Activated naive CD4-positive, alpha-beta T cell treated with anti-CD3 and anti-CD28 coated beads, Interleukin-2, amount 50 U/mL, for 72 hours (primary cell): ENCODE measurements around the gene OXTR. TPM values are rescaled to one million over a fixed set of nuclear protein-coding genes. Genes with fewer than 3 reads are reported as not detected.

Source experiments
- ATAC-seq, 2 donors: fragments of 150-1000 bp; cut with Tn5 transposase; 2 replicates each; pipeline ENCODE4 v1.10.0; 2021; ENCODE audit warnings: mild to moderate bottlenecking in 2 of 2, moderate library complexity in 2 of 2
- DNase-seq, 2 donors: peaks; one replicate each; pipeline ENCODE4 v3.0.0; 2021 to 2022; ENCODE audit warnings: low spot score in 2 of 2
- H3K27ac Mint-ChIP-seq, 2 donors: one replicate each; pipeline ENCODE4 v1.8.0; 2022; ENCODE audit warnings: mild to moderate bottlenecking in 2 of 2, mixed read lengths in 2 of 2
- H3K36me3 Mint-ChIP-seq, 2 donors: one replicate each; pipeline ENCODE4 v1.8.0; 2022; ENCODE audit warnings: mixed read lengths in 2 of 2
- H3K9me3 Mint-ChIP-seq, 2 donors: one replicate each; pipeline ENCODE4 v1.8.0; 2022; ENCODE audit warnings: mixed read lengths in 2 of 2
- total RNA-seq, 2 donors: library from RNA; stranded (reverse); gene quantifications; one replicate each; pipeline ENCODE4 v1.2.3, GENCODE V29; 2022

Gene OXTR
- total RNA-seq, 2 donors from 2014 or later = 0.89 to 3.6 TPM

GRCh38 chr3:8775602-8776001 lies 6.2 kb upstream of the OXTR start:
- Mint-ChIP-seq H3K27ac (no peak overlapping the region), H3K9me3 (no peaks in the 10 kb centered on the region), H3K36me3 (no peaks in the 10 kb centered on the region)
- ATAC-seq = no peak
- DNase-seq = no peak

- DNase-seq = no peak
- no peak overlapping the region for H3K27ac Mint-ChIP-seq
- no peak for ATAC-seq
- H3K36me3 Mint-ChIP-seq = no peaks in the 10 kb centered on the region
- no peaks in the 10 kb centered on the region for H3K9me3 Mint-ChIP-seq
These were observed 5.8 kb upstream of the OXTR start for GRCh38 chr3:8775181-8775580.

- no peak for ATAC-seq
- Mint-ChIP-seq H3K9me3 (no peaks in the 10 kb centered on the region), H3K36me3 (no peaks in the 10 kb centered on the region), H3K27ac (no peak overlapping the region)
- DNase-seq = no peak
These were observed 4.6 kb upstream of the OXTR start for GRCh38 chr3:8773941-8774542.

- H3K27ac Mint-ChIP-seq = no peak overlapping the region
- peak; percentile 9 to 37 for ATAC-seq
- H3K36me3 Mint-ChIP-seq = no peaks in the 10 kb centered on the region
- DNase-seq = peak in 1 of 2 donors; percentile 7
- no peaks in the 10 kb centered on the region for H3K9me3 Mint-ChIP-seq
These were observed 887 bp downstream of the OXTR start for GRCh38 chr3:8768364-8769087.

- DNase-seq = peak in 1 of 2 donors; percentile 41
- Mint-ChIP-seq H3K36me3 (no peaks in the 10 kb centered on the region), H3K9me3 (no peaks in the 10 kb centered on the region), H3K27ac (no peak overlapping the region)
- peak; percentile 21 to 65 for ATAC-seq
These were observed 1.6 kb downstream of the OXTR start for GRCh38 chr3:8767667-8768363.

GRCh38 chr3:8767256-8767666 lies 2.2 kb downstream of the OXTR start:
- DNase-seq (no peak), ATAC-seq (no peak)
- no peaks in the 10 kb centered on the region for H3K36me3 Mint-ChIP-seq
- H3K9me3 Mint-ChIP-seq = no peaks in the 10 kb centered on the region
- H3K27ac Mint-ChIP-seq = no peak overlapping the region

GRCh38 chr3:8766148-8766547 lies 3.3 kb downstream of the OXTR start:
- ATAC-seq (no peak), DNase-seq (no peak)
- H3K27ac Mint-ChIP-seq = no peak overlapping the region
- H3K36me3 Mint-ChIP-seq = no peaks in the 10 kb centered on the region
- H3K9me3 Mint-ChIP-seq = no peaks in the 10 kb centered on the region

- no peaks in the 10 kb centered on the region for H3K9me3 Mint-ChIP-seq
- no peak overlapping the region for H3K27ac Mint-ChIP-seq
- H3K36me3 Mint-ChIP-seq = no peaks in the 10 kb centered on the region
- no peak for DNase-seq
- no peak for ATAC-seq
These were observed 3.9 kb downstream of the OXTR start for GRCh38 chr3:8765528-8765927.

GRCh38 chr3:8764528-8764927 lies 4.9 kb downstream of the OXTR start:
- DNase-seq = no peak
- Mint-ChIP-seq H3K27ac (no peak overlapping the region), H3K36me3 (no peaks in the 10 kb centered on the region), H3K9me3 (no peaks in the 10 kb centered on the region)
- ATAC-seq = no peak

GRCh38 chr3:8762607-8763377 lies 6.6 kb downstream of the OXTR start:
- H3K36me3 Mint-ChIP-seq = no peaks in the 10 kb centered on the region
- peak overlapping the region in 1 of 2 donors; percentile 53 for H3K27ac Mint-ChIP-seq
- no peak for ATAC-seq
- H3K9me3 Mint-ChIP-seq = no peaks in the 10 kb centered on the region
- no peak for DNase-seq

- DNase-seq (no peak), ATAC-seq (no peak)
- H3K27ac Mint-ChIP-seq = no peak overlapping the region
- H3K9me3 Mint-ChIP-seq = no peaks in the 10 kb centered on the region
- H3K36me3 Mint-ChIP-seq = no peaks in the 10 kb centered on the region
These were observed 7.5 kb downstream of the OXTR start for GRCh38 chr3:8761866-8762265.

- Mint-ChIP-seq H3K9me3 (no peaks in the 10 kb centered on the region), H3K27ac (no peak overlapping the region), H3K36me3 (no peaks in the 10 kb centered on the region)
- ATAC-seq = no peak
- DNase-seq = no peak
These were observed 8.9 kb downstream of the OXTR start for GRCh38 chr3:8760506-8760905.

GRCh38 chr3:8760091-8760490 lies 9.3 kb downstream of the OXTR start:
- Mint-ChIP-seq H3K27ac (no peak overlapping the region), H3K9me3 (no peaks in the 10 kb centered on the region), H3K36me3 (no peaks in the 10 kb centered on the region)
- DNase-seq = no peak
- no peak for ATAC-seq

GRCh38 chr3:8759038-8759707 lies 10.2 kb downstream of the OXTR start:
- no peaks in the 10 kb centered on the region for H3K9me3 Mint-ChIP-seq
- no peaks in the 10 kb centered on the region for H3K36me3 Mint-ChIP-seq
- no peak for DNase-seq
- no peak overlapping the region for H3K27ac Mint-ChIP-seq
- ATAC-seq = no peak

- no peak overlapping the region for H3K27ac Mint-ChIP-seq
- ATAC-seq = no peak
- H3K36me3 Mint-ChIP-seq = no peaks in the 10 kb centered on the region
- H3K9me3 Mint-ChIP-seq = no peaks in the 10 kb centered on the region
- DNase-seq = no peak
These were observed 11.6 kb downstream of the OXTR start for GRCh38 chr3:8757551-8758518.

GRCh38 chr3:8756671-8757070 lies 12.7 kb downstream of the OXTR start:
- Mint-ChIP-seq H3K9me3 (no peaks in the 10 kb centered on the region), H3K36me3 (no peaks in the 10 kb centered on the region), H3K27ac (no peak overlapping the region)
- DNase-seq = no peak
- ATAC-seq = no peak
